HPDE6-E6E7 (cell line): Measurements from ENCODE around the gene WBP2.
A peak's percentile ranks its signal among the peaks of the same experiment; 100 is the strongest.
"Not testable (repeated sequence)": the region's sequence is repeated elsewhere in the genome, so short reads cannot be mapped to it uniquely, and the experiment has no call there.

ENCODE experiments used
- DNase-seq: peaks from one replicate; pipeline ENCODE4 v3.0.0; 2011; ENCODE audit warnings: missing footprints; ENCODE audit errors: extremely low spot score

Gene WBP2

GRCh38 chr17:75868730-75869281 lies 13.7 kb upstream of the WBP2 start:
- not testable (repeated sequence) for DNase-seq

GRCh38 chr17:75865404-75866188 lies 10.5 kb upstream of the WBP2 start:
- DNase-seq: not testable (repeated sequence)

GRCh38 chr17:75864887-75865286 lies 9.8 kb upstream of the WBP2 start:
- DNase-seq: not testable (repeated sequence)

- no peak for DNase-seq
Observed at GRCh38 chr17:75864448-75864871, 9.3 kb upstream of the WBP2 start.

- DNase-seq: no peak
Observed at GRCh38 chr17:75861927-75862317, 6.8 kb upstream of the WBP2 start.

- DNase-seq: not testable (repeated sequence)
Observed at GRCh38 chr17:75859358-75859757, 4.2 kb upstream of the WBP2 start.

- DNase-seq: no peak
Observed at GRCh38 chr17:75856062-75856756, 1.1 kb upstream of the WBP2 start.

- DNase-seq: no peak
Observed at GRCh38 chr17:75854881-75855309, 240 bp downstream of the WBP2 start.

GRCh38 chr17:75854101-75854748 lies 910 bp downstream of the WBP2 start:
- peak; percentile 54 for DNase-seq

GRCh38 chr17:75853433-75853832 lies 1.7 kb downstream of the WBP2 start:
- DNase-seq: no peak

- DNase-seq: not testable (repeated sequence)
Observed at GRCh38 chr17:75851693-75851991, 3.5 kb downstream of the WBP2 start.

GRCh38 chr17:75850928-75851692 lies 4.0 kb downstream of the WBP2 start:
- no peak for DNase-seq

GRCh38 chr17:75849724-75850123 lies 5.4 kb downstream of the WBP2 start:
- DNase-seq: no peak

- no peak for DNase-seq
Observed at GRCh38 chr17:75849279-75849646, 5.9 kb downstream of the WBP2 start.

GRCh38 chr17:75848523-75849278 lies 6.4 kb downstream of the WBP2 start:
- DNase-seq: peak; percentile 46

- DNase-seq: no peak
Observed at GRCh38 chr17:75847614-75848522, 7.3 kb downstream of the WBP2 start.

- DNase-seq: no peak
Observed at GRCh38 chr17:75846692-75847613, 8.2 kb downstream of the WBP2 start.

GRCh38 chr17:75845933-75846691 lies 9.0 kb downstream of the WBP2 start:
- no peak for DNase-seq
